HEK293T (cell line): ENCODE data around the gene AP2A2.

Experiments
- CTCF ChIA-PET: fragments of 350-600 bp; formaldehyde crosslinking; extraction: SDS; loops from one replicate; lab custom pipeline; 2021; ENCODE audit warnings: antibody characterized with exemption, inconsistent platforms; lab: Yijun Ruan, JAX
- POLR2A ChIA-PET: fragments of 350-600 bp; formaldehyde crosslinking; extraction: SDS; loops from one replicate; lab custom pipeline; 2020; ENCODE audit warnings: antibody characterized with exemption, inconsistent platforms; lab: Yijun Ruan, JAX
- DNase-seq: peaks from one replicate; pipeline ENCODE4 v3.0.0; 2012; ENCODE audit warnings: mixed read lengths; ENCODE audit errors: extremely low spot score
- ARNT ChIP-seq: fragments of 450-650 bp; IDR thresholded peaks from 2 replicates; pipeline ENCODE4 v1.6.1; 2017; ENCODE audit warnings: mild to moderate bottlenecking
- BHLHE40 ChIP-seq: fragments of 450-650 bp; IDR thresholded peaks from 2 replicates; pipeline ENCODE4 v1.6.1; 2016; ENCODE audit warnings: mild to moderate bottlenecking, moderate library complexity, borderline replicate concordance
- CTBP1 ChIP-seq: fragments of 450-650 bp; IDR thresholded peaks from 2 replicates; pipeline ENCODE4 v1.6.1; 2016; ENCODE audit warnings: borderline replicate concordance
- ELF4 ChIP-seq: fragments of 450-650 bp; IDR thresholded peaks from 2 replicates; pipeline ENCODE4 v1.6.1; 2017; ENCODE audit warnings: antibody characterized with exemption
- FOXA1 ChIP-seq: fragments of 450-650 bp; IDR thresholded peaks from 2 replicates; pipeline ENCODE4 v1.6.1; 2016; ENCODE audit warnings: mild to moderate bottlenecking
- FOXK2 ChIP-seq: fragments of 450-650 bp; IDR thresholded peaks from 2 replicates; pipeline ENCODE4 v1.6.1; 2016; ENCODE audit warnings: mild to moderate bottlenecking
- FOXM1 ChIP-seq: fragments of 450-650 bp; IDR thresholded peaks from 2 replicates; pipeline ENCODE4 v1.6.1; 2017; ENCODE audit warnings: mild to moderate bottlenecking, borderline replicate concordance
- HDGF ChIP-seq: fragments of 450-650 bp; IDR thresholded peaks from 2 replicates; pipeline ENCODE4 v1.6.1; 2017; ENCODE audit warnings: antibody characterized with exemption, borderline replicate concordance
- L3MBTL2 ChIP-seq: fragments of 450-650 bp; conservative IDR thresholded peaks from 2 replicates; pipeline ENCODE4 v1.6.1; 2016; ENCODE audit warnings: mild to moderate bottlenecking
- LEF1 ChIP-seq: fragments of 450-650 bp; IDR thresholded peaks from 2 replicates; pipeline ENCODE4 v1.6.1; 2017; ENCODE audit warnings: mild to moderate bottlenecking, borderline replicate concordance
- NFRKB ChIP-seq: fragments of 450-650 bp; IDR thresholded peaks from 2 replicates; pipeline ENCODE4 v1.6.1; 2016; ENCODE audit warnings: mild to moderate bottlenecking, moderate library complexity
- SP1 ChIP-seq: fragments of 450-650 bp; IDR thresholded peaks from 2 replicates; pipeline ENCODE4 v1.6.1; 2017
- SUZ12 ChIP-seq: fragments of 450-650 bp; IDR thresholded peaks from 2 replicates; pipeline ENCODE4 v1.6.1; 2016; ENCODE audit warnings: mild to moderate bottlenecking
- TARDBP ChIP-seq: fragments of 450-650 bp; IDR thresholded peaks from 2 replicates; pipeline ENCODE4 v1.6.1; 2016
- ZNF384 ChIP-seq: fragments of 450-650 bp; IDR thresholded peaks from 2 replicates; pipeline ENCODE4 v1.6.1; 2016
- TF ChIP-seq, protein P1 (sequence below): fragments of 450-650 bp; IDR thresholded peaks from 2 replicates; pipeline ENCODE4 v1.6.1; 2016

AP2A2 gene

GRCh38 chr11:980438-981357 is 55.0 kb downstream of the AP2A2 start:
- TF ChIP-seq, protein P1, sequence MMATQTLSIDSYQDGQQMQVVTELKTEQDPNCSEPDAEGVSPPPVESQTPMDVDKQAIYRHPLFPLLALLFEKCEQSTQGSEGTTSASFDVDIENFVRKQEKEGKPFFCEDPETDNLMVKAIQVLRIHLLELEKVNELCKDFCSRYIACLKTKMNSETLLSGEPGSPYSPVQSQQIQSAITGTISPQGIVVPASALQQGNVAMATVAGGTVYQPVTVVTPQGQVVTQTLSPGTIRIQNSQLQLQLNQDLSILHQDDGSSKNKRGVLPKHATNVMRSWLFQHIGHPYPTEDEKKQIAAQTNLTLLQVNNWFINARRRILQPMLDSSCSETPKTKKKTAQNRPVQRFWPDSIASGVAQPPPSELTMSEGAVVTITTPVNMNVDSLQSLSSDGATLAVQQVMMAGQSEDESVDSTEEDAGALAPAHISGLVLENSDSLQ: no peak
- TF ChIP-seq ZNF384: no peak
- no peak for TF ChIP-seq SUZ12
- TF ChIP-seq HDGF: no peak
- TF ChIP-seq ARNT: no peak
- no peak for TF ChIP-seq FOXK2
- TF ChIP-seq NFRKB: no peak
- no peak for TF ChIP-seq L3MBTL2
- TF ChIP-seq BHLHE40: no peak
- TF ChIP-seq SP1: no peak
- TF ChIP-seq CTBP1: no peak
- TF ChIP-seq TARDBP: no peak
- no peak for TF ChIP-seq FOXM1
- no peak for TF ChIP-seq LEF1
- no peak for TF ChIP-seq FOXA1
- no peak for TF ChIP-seq ELF4
- DNase-seq: no peak
- ChIA-PET POLR2A (no interaction called here), CTCF (no interaction called here)

DNA sequence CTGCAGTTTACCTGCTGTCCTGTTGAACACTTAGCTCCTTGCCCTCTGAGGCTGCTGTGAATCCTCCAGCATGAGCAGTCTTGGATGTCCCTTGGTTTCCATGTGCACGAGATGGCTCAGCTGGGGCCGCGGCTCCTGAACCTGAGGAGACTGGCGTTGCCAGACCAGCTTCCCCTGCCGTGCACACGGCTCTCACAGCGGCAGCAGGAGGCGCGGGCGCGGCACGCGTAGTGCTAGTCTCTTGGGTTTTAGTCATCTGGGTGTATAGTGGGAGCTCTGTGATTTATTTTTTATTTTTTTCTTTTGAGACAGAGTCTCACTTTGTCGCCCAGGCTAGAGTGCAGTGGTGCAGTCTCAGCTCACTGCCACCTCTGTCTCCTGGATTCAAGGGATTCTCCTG is 56.1 kb downstream of the AP2A2 start:
- POLR2A ChIA-PET: no interaction called here
- no peak for DNase-seq
- CTCF ChIA-PET: no interaction called here
- TF ChIP-seq ARNT (no peak), FOXK2 (no peak), NFRKB (no peak), TARDBP (no peak), L3MBTL2 (no peak), ZNF384 (no peak), FOXM1 (no peak), SUZ12 (no peak), FOXA1 (no peak), CTBP1 (no peak), SP1 (no peak), ELF4 (no peak), BHLHE40 (no peak)
- TF ChIP-seq, protein P1: no peak

DNA sequence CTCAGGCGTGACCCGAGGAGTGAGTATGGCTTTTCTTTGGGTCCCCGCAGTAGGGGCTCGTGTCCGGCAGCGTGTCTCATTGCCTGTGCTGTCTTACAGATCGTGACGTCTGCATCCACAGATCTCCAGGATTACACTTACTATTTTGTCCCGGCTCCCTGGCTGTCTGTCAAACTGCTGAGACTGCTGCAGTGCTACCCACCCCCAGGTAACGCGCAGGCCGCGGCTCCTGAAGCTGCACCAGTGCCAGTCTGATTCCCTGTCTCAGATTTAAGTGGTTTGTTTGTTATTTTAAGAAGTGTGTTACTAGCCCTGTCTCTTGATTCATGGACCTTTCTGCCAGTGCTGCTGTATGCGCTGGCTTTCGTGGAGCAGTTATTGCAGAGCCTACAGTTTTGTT is 58.9 kb downstream of the AP2A2 start:
- ChIA-PET CTCF (no interaction called here), POLR2A (interaction anchor here (1.0 kb wide), 1 partner anchor 75 kb away, joined by 3 read pairs; no protein-coding TSS in a partner anchor)
- no peak for TF ChIP-seq ZNF384
- TF ChIP-seq, protein P1: no peak
- TF ChIP-seq ELF4: no peak
- no peak for TF ChIP-seq HDGF
- TF ChIP-seq CTBP1: no peak
- no peak for TF ChIP-seq ARNT
- TF ChIP-seq SP1: no peak
- no peak for TF ChIP-seq FOXM1
- TF ChIP-seq BHLHE40: no peak
- TF ChIP-seq L3MBTL2: no peak
- no peak for TF ChIP-seq TARDBP
- no peak for TF ChIP-seq LEF1
- no peak for DNase-seq

DNA sequence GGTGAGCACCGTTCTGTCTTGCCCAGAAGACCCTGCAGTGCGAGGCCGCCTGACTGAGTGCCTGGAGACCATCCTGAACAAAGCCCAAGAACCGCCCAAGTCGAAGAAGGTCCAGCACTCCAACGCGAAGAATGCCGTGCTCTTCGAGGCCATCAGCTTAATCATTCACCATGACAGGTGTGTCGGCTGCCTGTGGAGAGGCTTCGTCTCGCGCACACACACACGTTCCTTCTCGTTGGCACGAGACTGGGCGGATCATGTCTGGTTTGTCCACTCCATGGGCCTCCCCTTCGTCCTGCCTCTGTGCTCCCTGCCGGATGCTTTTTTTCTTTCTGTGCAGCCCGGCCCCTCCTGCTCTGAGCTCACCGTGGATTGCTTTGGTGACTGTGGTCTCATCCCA is 59.7 kb downstream of the AP2A2 start:
- DNase-seq: no peak
- ChIA-PET POLR2A (no interaction called here), CTCF (no interaction called here)
- TF ChIP-seq FOXA1 (no peak), L3MBTL2 (no peak), HDGF (no peak)

DNA sequence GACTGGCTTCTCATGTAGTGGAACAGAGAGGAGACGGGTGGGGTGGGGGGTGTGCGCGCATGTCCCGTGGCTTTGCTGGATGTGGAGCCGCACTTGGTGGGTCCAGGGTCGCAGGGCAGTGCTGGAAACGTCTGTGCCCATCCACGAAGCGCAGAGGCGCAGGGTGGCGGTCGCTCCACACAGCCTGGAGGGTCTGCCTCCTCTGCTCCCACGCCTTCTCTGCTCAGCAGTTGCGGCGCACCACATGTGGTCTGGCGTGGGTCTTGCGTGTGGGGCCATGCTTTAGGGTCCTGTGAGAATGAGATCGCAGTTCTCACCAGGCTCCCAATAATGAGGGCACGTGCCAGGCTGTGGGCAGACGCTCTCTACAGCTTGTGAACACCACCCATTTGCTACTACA is 60.2 kb downstream of the AP2A2 start:
- CTCF ChIA-PET: no interaction called here
- POLR2A ChIA-PET: no interaction called here
- no peak for DNase-seq
- TF ChIP-seq ZNF384 (no peak), HDGF (no peak), BHLHE40 (no peak), ARNT (no peak), CTBP1 (no peak), FOXK2 (no peak)

DNA sequence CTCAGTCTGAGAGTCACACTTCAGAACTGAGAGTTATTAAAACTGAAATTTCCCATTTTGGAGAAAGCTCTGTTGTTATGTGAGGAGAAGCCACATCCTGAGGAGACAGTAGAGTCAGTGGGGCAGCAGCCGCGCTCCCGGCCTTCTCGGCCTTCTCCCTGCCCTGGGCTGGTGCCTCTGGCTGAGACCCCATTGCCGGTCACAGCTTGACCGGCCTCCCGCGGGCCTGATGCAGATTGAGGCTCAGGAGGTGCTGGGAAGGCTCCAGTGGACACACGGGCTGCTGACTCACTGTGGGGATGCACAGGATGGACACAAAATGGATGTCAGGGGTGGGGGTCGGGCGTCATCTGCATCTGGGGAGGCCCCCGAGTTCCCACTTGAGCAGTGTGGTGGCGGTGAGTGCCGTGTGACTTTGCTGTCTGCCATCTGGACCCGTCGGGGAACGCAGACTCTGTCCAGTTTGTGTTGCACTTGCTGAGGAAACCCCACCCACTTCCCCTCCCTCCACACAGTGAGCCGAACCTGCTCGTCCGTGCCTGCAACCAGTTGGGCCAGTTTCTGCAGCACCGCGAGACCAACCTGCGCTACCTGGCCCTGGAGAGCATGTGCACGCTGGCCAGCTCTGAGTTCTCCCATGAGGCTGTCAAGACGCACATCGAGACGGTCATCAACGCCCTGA is 60.7 kb downstream of the AP2A2 start:
- POLR2A ChIA-PET: no interaction called here
- DNase-seq: no peak
- no peak for TF ChIP-seq ARNT
- CTCF ChIA-PET: no interaction called here

DNA sequence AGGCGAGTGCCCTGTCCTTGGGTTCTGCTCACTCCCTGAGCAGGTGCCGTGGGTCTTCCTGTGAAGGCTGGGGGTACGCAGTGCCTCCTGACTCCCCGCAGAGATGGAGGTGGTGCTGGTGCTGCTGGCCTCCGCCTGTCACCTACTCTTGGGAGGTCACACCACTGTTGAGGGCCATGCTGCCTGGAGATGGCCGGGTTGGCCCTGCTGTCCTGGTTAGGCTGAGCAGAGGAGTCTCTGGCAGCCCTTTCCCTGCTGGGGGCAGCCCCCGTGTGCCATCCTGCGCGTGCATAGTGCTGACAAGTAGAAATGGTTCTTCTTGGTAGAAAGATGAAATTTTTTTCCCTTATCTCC is 61.3 kb downstream of the AP2A2 start:
- no peak for DNase-seq
- ChIA-PET CTCF (no interaction called here), POLR2A (no interaction called here)
- TF ChIP-seq SUZ12: no peak
